Stimulated activated CD4-positive, alpha-beta T cell treated with anti-CD3 and anti-CD28 coated beads, Interleukin-15, amount 100 ng/mL, for 48 hours (primary cell): Measurements from ENCODE around the gene FMNL2.

Experiments used
- DNase-seq, 2 donors: peaks; one replicate each; pipeline ENCODE4 v3.0.0-alpha.2; 2020; ENCODE audit warnings: low read depth in 2 of 2

FMNL2 gene

GRCh38 chr2:152648336-152648735, 313.4 kb downstream of the FMNL2 start:
- DNase-seq = no peak

GRCh38 chr2:152649997-152650396, 315.0 kb downstream of the FMNL2 start:
- no peak for DNase-seq

GRCh38 chr2:152650768-152651371, 315.9 kb downstream of the FMNL2 start:
- no peak for DNase-seq

GRCh38 chr2:152651834-152652233, 316.9 kb downstream of the FMNL2 start:
- DNase-seq = no peak

- no peak for DNase-seq
These were observed 320.9 kb downstream of the FMNL2 start for GRCh38 chr2:152655880-152656279.

GRCh38 chr2:152657043-152657442, 322.1 kb downstream of the FMNL2 start:
- DNase-seq = no peak

- no peak for DNase-seq
These were observed 323.2 kb downstream of the FMNL2 start for GRCh38 chr2:152658221-152658620.

GRCh38 chr2:152661076-152661475, 326.1 kb downstream of the FMNL2 start:
- DNase-seq = no peak

- no peak for DNase-seq
These were observed 329.8 kb downstream of the FMNL2 start for GRCh38 chr2:152664725-152665124.

- no peak for DNase-seq
These were observed 339.4 kb downstream of the FMNL2 start for GRCh38 chr2:152674334-152674733.

- DNase-seq = no peak
These were observed 341.5 kb downstream of the FMNL2 start for GRCh38 chr2:152676461-152676860.

GRCh38 chr2:152678808-152679207, 343.8 kb downstream of the FMNL2 start:
- DNase-seq = no peak

GRCh38 chr2:152682663-152683062, 347.7 kb downstream of the FMNL2 start:
- DNase-seq = no peak

GRCh38 chr2:152683400-152683799, 348.4 kb downstream of the FMNL2 start:
- no peak for DNase-seq

- DNase-seq = no peak
These were observed 351.3 kb downstream of the FMNL2 start for GRCh38 chr2:152686321-152686720.

- DNase-seq = no peak
These were observed 358.1 kb downstream of the FMNL2 start for GRCh38 chr2:152693033-152693432.

- peak in 1 of 2 donors; percentile 12 for DNase-seq
These were observed 359.2 kb downstream of the FMNL2 start for GRCh38 chr2:152694161-152694661.

GRCh38 chr2:152695763-152696162, 360.8 kb downstream of the FMNL2 start:
- DNase-seq = no peak

- no peak for DNase-seq
These were observed 361.5 kb downstream of the FMNL2 start for GRCh38 chr2:152696476-152696875.
